Measurements from ENCODE around the gene KDM2B.

- TF ChIP-seq, protein P1, sequence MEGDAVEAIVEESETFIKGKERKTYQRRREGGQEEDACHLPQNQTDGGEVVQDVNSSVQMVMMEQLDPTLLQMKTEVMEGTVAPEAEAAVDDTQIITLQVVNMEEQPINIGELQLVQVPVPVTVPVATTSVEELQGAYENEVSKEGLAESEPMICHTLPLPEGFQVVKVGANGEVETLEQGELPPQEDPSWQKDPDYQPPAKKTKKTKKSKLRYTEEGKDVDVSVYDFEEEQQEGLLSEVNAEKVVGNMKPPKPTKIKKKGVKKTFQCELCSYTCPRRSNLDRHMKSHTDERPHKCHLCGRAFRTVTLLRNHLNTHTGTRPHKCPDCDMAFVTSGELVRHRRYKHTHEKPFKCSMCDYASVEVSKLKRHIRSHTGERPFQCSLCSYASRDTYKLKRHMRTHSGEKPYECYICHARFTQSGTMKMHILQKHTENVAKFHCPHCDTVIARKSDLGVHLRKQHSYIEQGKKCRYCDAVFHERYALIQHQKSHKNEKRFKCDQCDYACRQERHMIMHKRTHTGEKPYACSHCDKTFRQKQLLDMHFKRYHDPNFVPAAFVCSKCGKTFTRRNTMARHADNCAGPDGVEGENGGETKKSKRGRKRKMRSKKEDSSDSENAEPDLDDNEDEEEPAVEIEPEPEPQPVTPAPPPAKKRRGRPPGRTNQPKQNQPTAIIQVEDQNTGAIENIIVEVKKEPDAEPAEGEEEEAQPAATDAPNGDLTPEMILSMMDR (IDR thresholded peaks at IDR 0.05; ENCODE audit: poor library complexity) = no peak
- TF ChIP-seq EZH2phosphoT487 (IDR thresholded peaks at IDR 0.05; ENCODE audit: low read depth, severe bottlenecking, unreplicated experiment) = no peak
- TF ChIP-seq EZH2 (IDR thresholded peaks at IDR 0.05; ENCODE audit: borderline replicate concordance) = no peak
Observed at GRCh38 chr12:121530600-121531355, 50.0 kb downstream of the KDM2B start.
